Thyroid gland (tissue), 4 donors: ENCODE measurements around the gene PBX1. TPM values are rescaled to one million over a fixed set of nuclear protein-coding genes. Genes with fewer than 3 reads are reported as not detected.

ENCODE experiments used
- DNase-seq, 2 donors: peaks; one replicate each; pipeline ENCODE4 v3.0.0-alpha.2; 2019
- H3K27ac ChIP-seq, 3 donors: fragments of 200-600 bp; sonication (generic); 1 replicate in 2 of 3; 2 replicates in 1 of 3; pipeline ENCODE4 v1.5.1; 2016 to 2019; ENCODE audit warnings: mild to moderate bottlenecking in 1 of 3, moderate library complexity in 1 of 3
- H3K27me3 ChIP-seq: fragments of 200-600 bp; sonication (generic); one replicate; pipeline ENCODE4 v1.5.1; 2019
- H3K36me3 ChIP-seq, 2 donors: fragments of 200-600 bp; sonication (generic); one replicate each; pipeline ENCODE4 v1.5.1; 2016 to 2019
- H3K4me1 ChIP-seq, 2 donors: fragments of 200-600 bp; sonication (generic); one replicate each; pipeline ENCODE4 v1.5.1; 2017 to 2019
- H3K4me3 ChIP-seq, 3 donors: fragments of 200-600 bp; sonication (generic); replicated peaks in 1 of 3; 1 replicate in 2 of 3; 2 replicates in 1 of 3; pipeline ENCODE4 v1.5.1; 2016; ENCODE audit warnings: mild to moderate bottlenecking in 1 of 3
- H3K9me3 ChIP-seq: fragments of 200-600 bp; sonication (generic); one replicate; pipeline ENCODE4 v1.5.1; 2017
- CTCF ChIP-seq, 6 experiments: fragments of 200-600 bp in 3 of 6; fragments of 450-650 bp in 3 of 6; sonication (generic) in 3 of 6; IDR thresholded peaks; one replicate each; pipeline ENCODE4 v1.5.1; 2016 to 2019; ENCODE audit warnings: antibody characterized with exemption in 6 of 6, mild to moderate bottlenecking in 2 of 6, inconsistent platforms in 1 of 6, moderate library complexity in 1 of 6
- POLR2A ChIP-seq, 2 donors: fragments of 450-650 bp; IDR thresholded peaks; one replicate each; pipeline ENCODE4 v1.6.1; 2017; ENCODE audit warnings: antibody characterized with exemption in 2 of 2, mild to moderate bottlenecking in 2 of 2, moderate library complexity in 1 of 2
- WGBS, 2 donors: methylation state at CpG; one replicate each; pipeline ENCODE4 v1.1.5; 2017; 5-methylcytosine and 5-hydroxymethylcytosine counted together
- intact Hi-C: fragments of 100-400 bp; cut with DNase I; formaldehyde crosslinking; loops from one replicate; pipeline ENCODE4 v1.15.1; 2023
- total RNA-seq, 4 donors: library from RNA; depleted of rRNA; stranded (reverse); fragments of >200 nt; gene quantifications; one replicate each; pipeline ENCODE4 v1.2.3, GENCODE V29; 2016

PBX1 gene
- total RNA-seq, 4 donors from 2014 or later: 79.0 to 159 (median 102) TPM

GRCh38 chr1:164754088-164754600 is 195.2 kb downstream of the PBX1 start:
- H3K27me3 ChIP-seq: no peaks in the 10 kb centered on the region
- intact Hi-C loops: no loop called here
- peaks cover 13 to 28% of the 10 kb centered on the region in 2 donors for H3K4me1 ChIP-seq
- peak overlapping the region; percentile 13 to 77 (median 73) for H3K27ac ChIP-seq
- no peaks in the 10 kb centered on the region for H3K36me3 ChIP-seq
- no peak overlapping the region for H3K4me3 ChIP-seq
- no peak for TF ChIP-seq CTCF (IDR thresholded peaks at IDR 0.05)
- no peak for TF ChIP-seq POLR2A (IDR thresholded peaks at IDR 0.05)
- peak; percentile 60 to 67 for DNase-seq
- WGBS, 2 donors: 31 to 46% methylated on average over 8 of the region's 8 CpGs
- H3K9me3 ChIP-seq: no peaks in the 10 kb centered on the region

GRCh38 chr1:164755690-164756089 is 196.7 kb downstream of the PBX1 start:
- Histone ChIP-seq H3K27ac (no peak overlapping the region), H3K4me1 (peaks cover 24 to 40% of the 10 kb centered on the region in 2 donors), H3K4me3 (no peak overlapping the region), H3K36me3 (no peaks in the 10 kb centered on the region), H3K27me3 (no peaks in the 10 kb centered on the region), H3K9me3 (no peaks in the 10 kb centered on the region)
- intact Hi-C loops: no loop called here
- TF ChIP-seq CTCF (IDR thresholded peaks at IDR 0.05) (no peak), POLR2A (IDR thresholded peaks at IDR 0.05) (no peak)
- 77 to 79% methylated on average over 4 of the region's 4 CpGs for WGBS, 2 donors
- DNase-seq: no peak

- intact Hi-C loops: no loop called here
- Histone ChIP-seq H3K4me3 (no peak overlapping the region), H3K4me1 (peaks cover 24 to 38% of the 10 kb centered on the region in 2 donors), H3K27ac (no peak overlapping the region), H3K27me3 (no peaks in the 10 kb centered on the region), H3K36me3 (no peaks in the 10 kb centered on the region), H3K9me3 (no peaks in the 10 kb centered on the region)
- WGBS, 2 donors: 92 to 95% methylated on average over 1 of the region's 1 CpG
- no peak for TF ChIP-seq CTCF (IDR thresholded peaks at IDR 0.05)
- TF ChIP-seq POLR2A (IDR thresholded peaks at IDR 0.05): no peak
- no peak for DNase-seq
Observed at GRCh38 chr1:164756741-164757140, 197.8 kb downstream of the PBX1 start.

- TF ChIP-seq POLR2A (IDR thresholded peaks at IDR 0.05): no peak
- no peak for TF ChIP-seq CTCF (IDR thresholded peaks at IDR 0.05)
- Histone ChIP-seq H3K4me1 (peaks cover 24 to 30% of the 10 kb centered on the region in 2 donors), H3K9me3 (no peaks in the 10 kb centered on the region), H3K4me3 (no peak overlapping the region), H3K27me3 (no peaks in the 10 kb centered on the region), H3K36me3 (no peaks in the 10 kb centered on the region), H3K27ac (no peak overlapping the region)
- intact Hi-C loops: no loop called here
- no peak for DNase-seq
- WGBS, 2 donors: 78 to 83% methylated on average over 1 of the region's 1 CpG
Observed at GRCh38 chr1:164757625-164758024, 198.6 kb downstream of the PBX1 start.

GRCh38 chr1:164759144-164759920 is 200.3 kb downstream of the PBX1 start:
- H3K27ac ChIP-seq: peak overlapping the region; percentile 32 to 37 (median 32)
- peaks cover 17 to 19% of the 10 kb centered on the region in 2 donors for H3K4me1 ChIP-seq
- peak; percentile 79 for DNase-seq
- intact Hi-C loops: no loop called here
- no peaks in the 10 kb centered on the region for H3K27me3 ChIP-seq
- no peaks in the 10 kb centered on the region for H3K9me3 ChIP-seq
- H3K36me3 ChIP-seq: no peaks in the 10 kb centered on the region
- TF ChIP-seq CTCF (IDR thresholded peaks at IDR 0.05): no peak
- no peak for TF ChIP-seq POLR2A (IDR thresholded peaks at IDR 0.05)
- no peak overlapping the region for H3K4me3 ChIP-seq
- WGBS, 2 donors: 62 to 66% methylated on average over 6 of the region's 6 CpGs
